Measurements from ENCODE around the gene ETNK2. TPM values are rescaled to one million over a fixed set of nuclear protein-coding genes. Genes with fewer than 3 reads are reported as not detected.
A peak's percentile ranks its signal among the peaks of the same experiment; 100 is the strongest.

Gene ETNK2
- polyA plus RNA-seq, 3 donors = not detected

DNA sequence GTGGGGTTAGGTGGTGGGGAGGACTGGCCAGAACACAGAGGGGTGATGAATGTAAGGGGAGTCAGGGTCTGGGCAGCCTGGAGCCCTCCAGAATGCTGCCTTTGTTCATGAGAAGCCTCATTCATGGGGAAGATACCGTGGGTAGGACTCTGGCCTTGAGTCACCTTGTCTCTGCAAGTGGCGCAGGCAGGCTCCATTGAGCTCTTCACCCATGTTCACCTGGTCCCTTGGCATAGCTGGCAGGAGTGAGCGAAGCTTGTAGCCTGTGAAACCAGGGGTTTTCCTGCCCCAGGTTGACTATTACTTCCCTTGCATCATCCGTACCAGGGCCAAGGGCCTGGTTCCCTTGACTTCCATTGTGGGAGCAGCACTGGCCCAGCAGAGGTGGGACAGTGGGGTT is 53.2 kb downstream of the ETNK2 start:
- Histone ChIP-seq H4K20me1 (ENCODE audit: insufficient read depth, low read length) (no peaks in the 10 kb centered on the region), H3K4me2 (replicated peaks; ENCODE audit: extremely low read depth, low read length, poor library complexity, severe bottlenecking) (no peak overlapping the region), H3K4me3 (replicated peaks in 1 of 3; ENCODE audit: low read depth in 2 of 3, low read length in 3 of 3) (no peak overlapping the region), H3K9ac (ENCODE audit: insufficient read depth, low read length, poor library complexity, severe bottlenecking) (no peak overlapping the region), H3K27me3 (ENCODE audit: control insufficient read depth in 2 of 2, insufficient read depth in 2 of 2, low read length in 2 of 2) (peaks cover 4 to 14% of the 10 kb centered on the region in 2 donors), H3K4me1 (ENCODE audit: control insufficient read depth in 1 of 2, insufficient read depth in 2 of 2, low read length in 2 of 2) (no peaks in the 10 kb centered on the region), H2AFZ (ENCODE audit: insufficient read depth, low read depth, low read length, poor library complexity, severe bottlenecking) (no peak overlapping the region), H3K36me3 (replicated peaks in 1 of 2; ENCODE audit: control insufficient read depth in 1 of 2, insufficient read depth in 2 of 2, low read length in 2 of 2) (no peaks in the 10 kb centered on the region), H3K27ac (ENCODE audit: low read depth in 1 of 2, low read length in 2 of 2) (no peak overlapping the region), H3K79me2 (ENCODE audit: insufficient read depth, low read length) (no peaks in the 10 kb centered on the region), H3K9me3 (replicated peaks in 1 of 2; ENCODE audit: control insufficient read depth in 1 of 2, insufficient read depth in 1 of 2, low read length in 2 of 2) (no peaks in the 10 kb centered on the region)
- H3K36me3 Mint-ChIP-seq = no peaks in the 10 kb centered on the region
- WGBS (ENCODE audit: insufficient coverage) = 96% methylated on average over 3 of the region's 4 CpGs
- intact Hi-C loops (cut with micrococcal nuclease) = no loop called here
- H3K27me3 Mint-ChIP-seq (ENCODE audit: low read depth in 3 of 3) = peaks cover 12 to 22% (median 17%) of the 10 kb centered on the region in 3 donors
- no peak overlapping the region for H3K27ac Mint-ChIP-seq
- no peak overlapping the region for H3K4me3 Mint-ChIP-seq
- TF ChIP-seq, protein P1, sequence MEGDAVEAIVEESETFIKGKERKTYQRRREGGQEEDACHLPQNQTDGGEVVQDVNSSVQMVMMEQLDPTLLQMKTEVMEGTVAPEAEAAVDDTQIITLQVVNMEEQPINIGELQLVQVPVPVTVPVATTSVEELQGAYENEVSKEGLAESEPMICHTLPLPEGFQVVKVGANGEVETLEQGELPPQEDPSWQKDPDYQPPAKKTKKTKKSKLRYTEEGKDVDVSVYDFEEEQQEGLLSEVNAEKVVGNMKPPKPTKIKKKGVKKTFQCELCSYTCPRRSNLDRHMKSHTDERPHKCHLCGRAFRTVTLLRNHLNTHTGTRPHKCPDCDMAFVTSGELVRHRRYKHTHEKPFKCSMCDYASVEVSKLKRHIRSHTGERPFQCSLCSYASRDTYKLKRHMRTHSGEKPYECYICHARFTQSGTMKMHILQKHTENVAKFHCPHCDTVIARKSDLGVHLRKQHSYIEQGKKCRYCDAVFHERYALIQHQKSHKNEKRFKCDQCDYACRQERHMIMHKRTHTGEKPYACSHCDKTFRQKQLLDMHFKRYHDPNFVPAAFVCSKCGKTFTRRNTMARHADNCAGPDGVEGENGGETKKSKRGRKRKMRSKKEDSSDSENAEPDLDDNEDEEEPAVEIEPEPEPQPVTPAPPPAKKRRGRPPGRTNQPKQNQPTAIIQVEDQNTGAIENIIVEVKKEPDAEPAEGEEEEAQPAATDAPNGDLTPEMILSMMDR (IDR thresholded peaks at IDR 0.05) = no peak
- DNase-seq = no peak
- H3K4me1 Mint-ChIP-seq = peaks cover 7% of the 10 kb centered on the region
- no peaks in the 10 kb centered on the region for H3K9me3 Mint-ChIP-seq

DNA sequence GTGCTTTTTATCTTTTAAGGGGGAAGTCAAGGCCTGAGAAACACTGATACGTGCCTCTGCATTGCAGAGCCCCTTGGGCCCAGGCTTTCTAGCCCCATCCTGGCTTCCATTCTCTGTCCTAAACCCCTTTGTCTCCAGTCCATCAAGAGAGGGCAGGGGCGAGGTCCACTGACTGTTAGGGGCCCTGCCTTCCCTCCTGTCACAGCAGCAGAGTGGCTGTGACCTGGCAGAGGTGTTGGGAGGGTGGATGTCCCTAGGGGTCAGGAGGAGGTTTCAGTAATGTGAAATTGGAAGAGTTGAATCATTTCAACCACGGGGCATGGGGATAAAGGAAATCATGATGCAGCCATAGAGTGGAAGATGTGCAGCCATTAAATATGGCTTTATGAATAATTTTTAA is 54.9 kb downstream of the ETNK2 start:
- Histone ChIP-seq H3K4me3 (replicated peaks in 1 of 3; ENCODE audit: low read depth in 2 of 3, low read length in 3 of 3) (no peak overlapping the region), H3K79me2 (ENCODE audit: insufficient read depth, low read length) (no peaks in the 10 kb centered on the region), H3K4me1 (ENCODE audit: control insufficient read depth in 1 of 2, insufficient read depth in 2 of 2, low read length in 2 of 2) (no peaks in the 10 kb centered on the region), H3K36me3 (replicated peaks in 1 of 2; ENCODE audit: control insufficient read depth in 1 of 2, insufficient read depth in 2 of 2, low read length in 2 of 2) (no peaks in the 10 kb centered on the region), H2AFZ (ENCODE audit: insufficient read depth, low read depth, low read length, poor library complexity, severe bottlenecking) (no peak overlapping the region), H3K4me2 (replicated peaks; ENCODE audit: extremely low read depth, low read length, poor library complexity, severe bottlenecking) (no peak overlapping the region), H4K20me1 (ENCODE audit: insufficient read depth, low read length) (no peaks in the 10 kb centered on the region), H3K27ac (ENCODE audit: low read depth in 1 of 2, low read length in 2 of 2) (no peak overlapping the region), H3K27me3 (ENCODE audit: control insufficient read depth in 2 of 2, insufficient read depth in 2 of 2, low read length in 2 of 2) (peaks cover 2 to 4% of the 10 kb centered on the region in 2 donors), H3K9ac (ENCODE audit: insufficient read depth, low read length, poor library complexity, severe bottlenecking) (no peak overlapping the region), H3K9me3 (replicated peaks in 1 of 2; ENCODE audit: control insufficient read depth in 1 of 2, insufficient read depth in 1 of 2, low read length in 2 of 2) (no peaks in the 10 kb centered on the region)
- DNase-seq = no peak
- no peaks in the 10 kb centered on the region for H3K36me3 Mint-ChIP-seq
- WGBS (ENCODE audit: insufficient coverage) = 33% methylated on average over 1 of the region's 3 CpGs
- H3K27me3 Mint-ChIP-seq (ENCODE audit: low read depth in 3 of 3) = peaks cover 3 to 10% (median 8%) of the 10 kb centered on the region in 3 donors
- no peaks in the 10 kb centered on the region for H3K4me1 Mint-ChIP-seq
- H3K27ac Mint-ChIP-seq = peak overlapping the region in 1 of 7 donors; percentile 61
- intact Hi-C loops (cut with micrococcal nuclease) = no loop called here
- TF ChIP-seq, protein P1 (IDR thresholded peaks at IDR 0.05) = no peak
- no peak overlapping the region for H3K4me3 Mint-ChIP-seq
- no peaks in the 10 kb centered on the region for H3K9me3 Mint-ChIP-seq
